Memory B cell (primary cell): Measurements from ENCODE around the gene SLC44A2.

Experiments
- ATAC-seq: fragments of 150-1000 bp; cut with Tn5 transposase; 2 replicates; pipeline ENCODE4 v1.10.0; 2021; ENCODE audit warnings: low read depth, mild to moderate bottlenecking, moderate library complexity
- DNase-seq, 2 donors: peaks; one replicate each; pipeline ENCODE4 v3.0.0; 2022; ENCODE audit warnings: low spot score in 2 of 2
- H3K27ac Mint-ChIP-seq: one replicate; pipeline ENCODE4 v1.8.0; 2022; ENCODE audit warnings: mild to moderate bottlenecking, moderate library complexity, mixed read lengths
- H3K27me3 Mint-ChIP-seq: one replicate; pipeline ENCODE4 v1.8.0; 2022; ENCODE audit warnings: mixed read lengths
- H3K36me3 Mint-ChIP-seq: one replicate; pipeline ENCODE4 v1.8.0; 2022; ENCODE audit warnings: mild to moderate bottlenecking, mixed read lengths
- H3K4me1 Mint-ChIP-seq: one replicate; pipeline ENCODE4 v1.8.0; 2022; ENCODE audit warnings: mixed read lengths
- H3K4me3 Mint-ChIP-seq: one replicate; pipeline ENCODE4 v1.8.0; 2022; ENCODE audit warnings: mild to moderate bottlenecking, moderate library complexity, mixed read lengths
- H3K9me3 Mint-ChIP-seq: one replicate; pipeline ENCODE4 v1.8.0; 2022; ENCODE audit warnings: mixed read lengths

The SLC44A2 gene

DNA sequence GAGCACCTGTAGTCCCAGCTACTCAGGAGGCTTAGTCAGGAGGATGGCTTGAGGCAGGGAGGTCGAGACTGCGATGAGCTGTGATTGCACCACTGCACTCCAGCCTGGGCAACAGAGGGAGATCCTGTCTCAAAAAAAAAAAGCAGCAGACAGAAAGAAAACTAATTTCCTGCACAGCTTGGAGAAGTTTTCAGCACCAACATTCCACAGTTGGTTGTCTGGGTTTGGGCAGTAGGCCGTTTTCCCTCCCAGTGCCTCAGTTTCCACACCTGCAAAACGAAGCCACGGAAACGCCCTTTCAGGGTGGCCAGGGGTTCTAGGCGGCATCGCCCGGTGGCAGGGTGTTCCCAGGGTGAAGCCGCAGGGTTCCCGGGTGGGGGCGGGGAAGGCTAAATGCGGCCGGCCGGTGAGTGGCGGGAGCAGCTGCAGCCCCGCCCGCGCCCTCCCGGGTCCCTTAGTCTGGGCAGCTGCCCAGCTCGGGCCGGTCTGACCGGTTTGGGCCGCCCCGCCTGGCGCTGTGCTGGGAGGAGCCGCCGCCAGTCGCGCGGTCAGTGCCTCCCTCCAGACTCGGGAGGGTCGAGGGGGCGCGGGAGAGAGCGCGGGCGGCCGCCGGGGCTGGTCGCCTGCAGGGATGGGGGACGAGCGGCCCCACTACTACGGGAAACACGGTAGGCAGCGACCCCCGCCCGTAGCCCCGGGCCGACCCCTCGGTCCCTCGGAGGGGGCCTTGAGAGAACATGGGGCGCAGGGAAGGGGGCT, at the start of gene SLC44A2:
SLC44A2 (plus strand) TSS at position 551 of the 759 bp plus-strand sequence; CDS start at position 632, 81 bp downstream.
- H3K36me3 Mint-ChIP-seq = peaks cover 18% of the 10 kb centered on the region
- ATAC-seq (no peak), DNase-seq (no peak)
- H3K27me3 Mint-ChIP-seq = no peaks in the 10 kb centered on the region
- H3K4me1 Mint-ChIP-seq = peaks cover 27% of the 10 kb centered on the region
- H3K4me3 Mint-ChIP-seq = no peak within 1 kb of the TSS
- no peaks in the 10 kb centered on the region for H3K9me3 Mint-ChIP-seq
- no peak within 1 kb of the TSS for H3K27ac Mint-ChIP-seq

DNA sequence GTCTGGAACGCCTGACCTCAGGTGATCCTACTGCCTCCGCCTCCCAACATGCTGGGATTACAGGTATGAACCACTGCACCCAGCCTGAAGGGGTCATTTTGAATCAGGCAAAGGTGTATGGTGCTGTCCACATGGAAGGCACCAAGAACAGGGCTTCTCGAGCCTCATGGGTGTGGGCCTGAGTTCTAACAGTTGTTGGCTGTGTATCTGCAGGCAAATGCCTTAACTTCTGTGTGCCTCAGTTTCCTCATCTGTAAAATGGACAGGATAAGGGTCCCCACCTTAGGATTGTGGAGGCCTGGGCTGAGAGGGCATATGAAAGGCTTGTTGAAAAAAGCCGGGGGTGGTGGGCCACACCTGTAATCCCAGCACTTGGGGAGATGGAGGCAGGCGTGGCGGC, 47.4 kb upstream of the SLC44A2 start:
- Mint-ChIP-seq H3K36me3 (no peaks in the 10 kb centered on the region), H3K27me3 (no peaks in the 10 kb centered on the region), H3K4me3 (no peak overlapping the region), H3K27ac (no peak overlapping the region), H3K9me3 (no peaks in the 10 kb centered on the region), H3K4me1 (peaks cover 5% of the 10 kb centered on the region)
- no peak for DNase-seq
- ATAC-seq = no peak

DNA sequence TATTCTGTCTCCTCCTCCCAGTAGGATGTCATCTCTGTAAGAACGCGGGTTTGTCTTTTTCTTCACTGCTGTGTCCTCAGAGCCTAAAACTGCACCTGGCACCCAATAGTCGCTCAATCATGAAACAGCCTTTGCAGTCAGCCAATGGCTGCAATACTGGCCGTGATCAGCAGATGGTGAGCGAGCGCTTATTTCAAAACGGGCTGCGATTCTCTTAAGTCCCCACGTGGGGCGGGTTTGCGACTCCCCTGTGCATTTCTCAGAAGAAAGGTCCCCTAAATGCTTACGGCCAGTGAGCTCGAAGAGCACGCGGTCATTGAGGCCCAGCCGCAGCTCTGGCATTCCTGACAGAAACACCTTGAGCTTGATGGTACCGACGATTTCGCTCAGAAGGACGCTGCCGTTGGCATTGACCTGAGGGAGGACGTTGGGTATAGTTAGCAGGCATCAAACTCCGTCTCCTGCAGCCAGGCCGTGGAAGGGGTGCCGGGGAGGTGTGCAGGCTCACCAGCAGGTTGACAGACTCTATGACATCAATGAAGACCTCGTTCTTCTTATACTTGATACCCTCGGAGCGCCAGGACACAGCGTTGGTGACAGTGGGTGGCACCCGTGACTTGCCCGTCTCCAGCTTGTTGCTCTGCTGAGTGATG, 44.2 kb upstream of the SLC44A2 start:
- H3K27me3 Mint-ChIP-seq = no peaks in the 10 kb centered on the region
- H3K27ac Mint-ChIP-seq = peak overlapping the region; percentile 35
- no peaks in the 10 kb centered on the region for H3K36me3 Mint-ChIP-seq
- DNase-seq (peak; percentile 89 to 93), ATAC-seq (peak; percentile 96)
- H3K4me1 Mint-ChIP-seq = peaks cover 14% of the 10 kb centered on the region
- H3K9me3 Mint-ChIP-seq = no peaks in the 10 kb centered on the region
- no peak overlapping the region for H3K4me3 Mint-ChIP-seq

DNA sequence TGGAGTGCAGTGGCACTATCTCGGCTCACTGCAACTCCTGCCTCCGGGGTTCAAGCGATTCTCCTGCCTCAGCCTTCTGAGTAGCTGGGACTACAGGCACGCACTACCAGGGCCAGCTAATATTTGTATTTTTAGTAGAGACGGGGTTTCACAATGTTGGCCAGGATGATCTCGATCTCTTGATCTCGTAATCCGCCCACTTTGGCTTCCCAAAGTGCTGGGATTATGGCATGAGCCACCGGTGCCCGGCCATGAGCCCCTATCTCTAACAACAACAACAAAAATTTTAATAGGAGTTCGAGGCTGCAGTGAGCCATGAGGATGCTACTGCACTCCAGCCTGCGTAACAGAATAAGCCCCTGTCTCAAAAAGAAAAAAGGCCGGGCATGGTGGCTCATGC, 43.3 kb upstream of the SLC44A2 start:
- Mint-ChIP-seq H3K9me3 (no peaks in the 10 kb centered on the region), H3K4me1 (peaks cover 14% of the 10 kb centered on the region), H3K27me3 (no peaks in the 10 kb centered on the region), H3K27ac (no peak overlapping the region), H3K4me3 (no peak overlapping the region), H3K36me3 (no peaks in the 10 kb centered on the region)
- no peak for ATAC-seq
- DNase-seq = no peak

DNA sequence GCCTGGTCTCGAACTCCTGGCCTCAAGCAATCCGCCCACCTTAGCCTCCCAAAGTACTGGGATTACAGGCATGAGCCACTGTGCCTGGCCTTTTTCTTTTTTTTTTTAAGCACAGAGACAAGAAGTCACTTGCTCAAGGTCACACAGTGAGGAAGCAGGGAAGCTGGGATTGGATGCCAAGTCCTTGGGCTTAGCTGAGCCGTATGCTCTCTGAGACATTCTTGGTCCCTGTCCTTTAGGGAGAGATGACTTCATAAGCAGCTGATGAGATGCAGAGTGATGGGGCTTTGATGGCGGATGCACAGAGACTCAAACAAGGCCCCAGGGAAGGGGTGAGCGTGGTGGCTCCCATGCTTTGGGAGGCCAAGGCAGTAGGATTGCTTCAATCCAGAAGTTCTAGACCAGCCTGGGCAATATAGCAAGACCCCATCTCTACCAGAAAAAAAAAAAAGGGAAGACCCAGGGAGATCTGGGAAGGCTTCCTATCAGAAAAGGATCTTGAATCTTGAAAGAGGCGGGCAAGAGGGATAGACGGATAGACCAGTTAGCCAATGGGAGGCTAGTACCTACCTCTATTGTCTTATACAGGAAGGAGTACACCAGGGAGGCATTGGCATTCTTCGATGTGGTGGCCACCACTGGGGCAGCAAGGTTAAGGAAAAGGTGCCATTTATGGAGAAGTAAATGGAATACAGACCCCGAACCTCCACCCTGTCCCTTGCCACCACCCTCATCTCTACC, 42.1 kb upstream of the SLC44A2 start:
- Mint-ChIP-seq H3K27me3 (peaks cover 4% of the 10 kb centered on the region), H3K36me3 (no peaks in the 10 kb centered on the region), H3K27ac (no peak overlapping the region), H3K4me3 (no peak overlapping the region), H3K9me3 (peaks cover 6% of the 10 kb centered on the region), H3K4me1 (peaks cover 21% of the 10 kb centered on the region)
- DNase-seq (no peak), ATAC-seq (no peak)

DNA sequence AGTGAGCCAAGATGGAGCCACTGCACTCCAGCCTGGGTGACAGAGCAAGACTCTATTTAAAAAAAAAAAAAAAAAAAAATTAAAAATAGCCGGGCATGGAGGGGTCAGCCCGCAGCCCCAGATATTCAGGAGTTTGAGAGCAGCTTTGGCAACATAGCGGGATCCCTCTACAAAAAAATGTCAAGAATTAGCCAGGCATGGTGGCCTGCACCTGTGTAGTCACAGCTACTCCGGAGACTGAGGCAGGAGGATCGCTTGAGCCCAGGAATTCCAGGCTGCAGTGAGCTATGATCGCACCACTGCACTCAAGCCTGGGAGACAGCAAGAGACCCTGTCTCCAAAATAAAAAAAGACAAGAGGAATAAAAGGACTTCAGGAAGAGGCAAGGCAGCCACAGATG, 39.0 kb upstream of the SLC44A2 start:
- Mint-ChIP-seq H3K9me3 (peaks cover 6% of the 10 kb centered on the region), H3K4me3 (no peak overlapping the region), H3K27me3 (peaks cover 4% of the 10 kb centered on the region), H3K36me3 (no peaks in the 10 kb centered on the region), H3K27ac (no peak overlapping the region), H3K4me1 (peaks cover 16% of the 10 kb centered on the region)
- DNase-seq = no peak
- no peak for ATAC-seq

DNA sequence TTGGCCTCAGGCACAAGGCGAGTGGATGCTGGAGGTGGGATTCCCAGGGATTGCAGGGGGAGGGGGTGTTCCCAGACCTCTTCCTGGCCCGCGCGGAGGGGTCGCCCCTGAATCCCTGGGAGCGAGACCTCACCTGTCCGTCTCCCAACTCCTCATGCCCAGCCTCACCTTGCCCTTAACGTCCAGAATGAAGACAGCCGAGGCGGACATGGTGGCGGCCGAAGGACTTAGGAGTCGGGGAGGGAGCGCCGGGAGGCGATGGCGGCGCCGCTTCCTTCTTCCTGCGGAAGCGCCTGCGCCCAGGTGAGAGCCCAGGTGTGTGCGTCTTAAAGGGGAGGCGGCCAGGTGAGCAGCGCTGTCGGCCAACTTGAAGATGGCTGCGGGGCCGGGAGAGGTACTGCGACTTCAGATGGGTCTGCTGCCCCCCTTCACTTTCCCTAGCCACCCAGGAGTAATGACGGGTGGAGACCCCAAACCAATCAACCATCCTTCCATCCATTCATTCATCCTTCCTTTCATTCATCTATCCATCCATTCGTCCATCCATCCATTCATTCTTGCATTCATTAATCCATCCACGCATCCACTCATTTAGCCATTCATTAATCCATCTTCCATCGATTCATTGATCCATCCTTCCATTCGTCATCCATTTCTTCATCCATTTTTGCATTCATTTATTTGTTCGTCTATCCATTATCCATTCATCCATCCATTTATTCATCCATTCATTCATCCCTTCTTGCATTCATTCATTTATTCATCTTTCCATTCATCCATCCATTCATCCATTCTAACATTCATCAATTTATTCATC, 38.1 kb upstream of the SLC44A2 start, which contains the start of gene AP1M2:
AP1M2 (minus strand) TSS at position 291 of the 817 bp plus-strand sequence; CDS start at position 210, 81 bp downstream.
- no peak for DNase-seq
- H3K4me1 Mint-ChIP-seq = peaks cover 16% of the 10 kb centered on the region
- H3K27me3 Mint-ChIP-seq = peaks cover 4% of the 10 kb centered on the region
- no peak within 1 kb of the TSS for H3K4me3 Mint-ChIP-seq
- H3K27ac Mint-ChIP-seq = no peak within 1 kb of the TSS
- ATAC-seq = no peak
- peaks cover 6% of the 10 kb centered on the region for H3K9me3 Mint-ChIP-seq
- no peaks in the 10 kb centered on the region for H3K36me3 Mint-ChIP-seq

DNA sequence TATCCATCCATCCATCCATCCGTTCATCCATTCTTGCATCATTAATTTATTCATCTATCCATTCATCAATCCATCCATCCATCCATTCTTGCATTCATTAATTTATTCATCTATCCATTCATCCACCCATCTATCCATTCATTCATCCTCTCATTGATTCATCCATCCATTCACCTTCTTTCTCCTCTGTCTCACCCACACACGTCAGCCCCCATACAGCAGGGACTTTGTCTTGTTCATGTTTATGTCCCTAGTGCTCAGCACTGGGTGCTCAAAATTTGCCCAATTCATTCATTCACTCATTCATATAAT, 37.6 kb upstream of the SLC44A2 start:
- Mint-ChIP-seq H3K27ac (no peak overlapping the region), H3K4me3 (no peak overlapping the region), H3K9me3 (peaks cover 6% of the 10 kb centered on the region), H3K36me3 (no peaks in the 10 kb centered on the region), H3K4me1 (peaks cover 16% of the 10 kb centered on the region), H3K27me3 (peaks cover 4% of the 10 kb centered on the region)
- no peak for ATAC-seq
- no peak for DNase-seq

DNA sequence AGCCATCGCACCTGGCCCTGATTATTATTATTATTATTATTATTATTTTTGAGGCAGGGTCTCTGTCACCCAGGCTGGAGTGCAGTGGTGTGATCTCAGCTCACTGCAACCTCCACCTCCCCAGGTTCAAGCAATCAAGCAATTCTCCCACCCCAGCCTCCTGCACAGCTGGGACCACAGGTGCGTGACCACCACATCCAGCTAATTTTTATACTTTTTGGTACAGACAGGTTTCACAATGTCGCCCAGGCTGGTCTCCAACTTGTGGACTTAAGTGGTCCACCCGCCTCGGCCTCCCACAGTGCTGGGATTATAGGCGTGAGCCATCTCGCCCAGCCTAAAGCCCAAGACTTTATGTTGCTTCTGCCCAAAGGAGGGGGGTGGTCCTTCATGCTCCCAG, 32.2 kb upstream of the SLC44A2 start:
- H3K4me1 Mint-ChIP-seq = peaks cover 26% of the 10 kb centered on the region
- DNase-seq (no peak), ATAC-seq (no peak)
- no peaks in the 10 kb centered on the region for H3K36me3 Mint-ChIP-seq
- no peaks in the 10 kb centered on the region for H3K9me3 Mint-ChIP-seq
- H3K27ac Mint-ChIP-seq = no peak overlapping the region
- H3K4me3 Mint-ChIP-seq = no peak overlapping the region
- H3K27me3 Mint-ChIP-seq = no peaks in the 10 kb centered on the region

DNA sequence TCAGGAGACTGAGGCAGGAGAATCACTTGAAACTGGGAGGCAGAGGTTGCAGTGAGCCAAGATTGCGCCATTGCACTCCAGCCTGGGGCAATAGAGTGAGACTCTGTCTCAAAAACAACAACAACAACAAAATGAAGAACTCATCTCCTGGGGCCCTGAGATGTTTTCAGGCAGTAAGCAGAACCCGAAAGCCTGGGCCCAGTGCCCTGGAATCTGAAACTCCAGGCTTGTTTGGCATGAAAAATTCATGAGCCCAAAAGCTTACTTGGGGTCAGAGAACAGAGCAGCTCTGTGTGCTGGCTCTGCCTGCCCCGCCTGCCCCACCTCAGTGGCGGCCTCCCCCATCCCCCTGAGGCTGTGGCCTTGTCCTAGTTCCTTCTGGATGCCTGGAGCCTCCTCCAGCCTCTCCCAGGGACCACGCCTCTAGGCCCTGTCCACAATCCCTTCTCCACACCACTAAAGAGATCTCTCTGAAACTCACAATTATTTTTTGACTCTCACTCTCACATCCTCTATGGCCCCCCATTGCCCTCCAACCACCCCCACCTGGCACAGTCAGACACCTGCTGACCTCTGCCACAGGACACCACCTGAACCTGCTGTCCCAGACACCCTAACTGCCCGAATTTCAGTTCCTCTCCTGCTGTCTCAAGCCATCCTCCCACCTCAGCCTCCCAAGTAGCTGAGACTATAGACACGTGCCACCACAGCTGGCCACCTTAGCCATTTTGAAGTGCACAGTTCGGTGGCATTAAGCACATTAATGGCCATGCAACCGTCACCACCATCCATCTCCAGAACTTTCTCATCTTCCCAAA, 31.3 kb upstream of the SLC44A2 start:
- peak; percentile 57 for ATAC-seq
- no peaks in the 10 kb centered on the region for H3K36me3 Mint-ChIP-seq
- H3K4me3 Mint-ChIP-seq = peak overlapping the region; percentile 47
- H3K9me3 Mint-ChIP-seq = no peaks in the 10 kb centered on the region
- peak overlapping the region; percentile 4 for H3K27ac Mint-ChIP-seq
- peaks cover 27% of the 10 kb centered on the region for H3K4me1 Mint-ChIP-seq
- DNase-seq = no peak
- no peaks in the 10 kb centered on the region for H3K27me3 Mint-ChIP-seq

DNA sequence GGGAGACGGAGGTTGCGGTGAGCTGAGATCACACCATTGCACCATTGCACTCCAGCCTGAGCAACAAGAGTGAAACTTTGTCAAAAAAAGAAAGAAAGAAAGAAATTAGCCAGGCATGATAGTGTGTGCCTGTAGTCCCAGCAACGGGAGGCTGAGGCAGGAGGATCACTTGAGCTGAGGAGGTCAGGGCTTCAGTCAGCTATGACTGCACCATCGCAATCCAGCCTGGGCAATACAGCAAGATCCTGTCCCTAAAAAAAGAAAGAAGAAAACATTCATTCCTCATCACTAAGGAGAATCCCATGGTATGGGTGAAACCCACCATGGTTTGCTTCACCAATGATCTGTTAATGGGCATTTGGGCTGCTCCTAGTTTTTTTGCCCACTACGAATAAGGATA, 25.2 kb upstream of the SLC44A2 start:
- ATAC-seq = no peak
- Mint-ChIP-seq H3K27me3 (no peaks in the 10 kb centered on the region), H3K4me1 (peaks cover 35% of the 10 kb centered on the region), H3K9me3 (no peaks in the 10 kb centered on the region), H3K4me3 (no peak overlapping the region), H3K27ac (no peak overlapping the region), H3K36me3 (peaks cover 4% of the 10 kb centered on the region)
- DNase-seq = no peak

DNA sequence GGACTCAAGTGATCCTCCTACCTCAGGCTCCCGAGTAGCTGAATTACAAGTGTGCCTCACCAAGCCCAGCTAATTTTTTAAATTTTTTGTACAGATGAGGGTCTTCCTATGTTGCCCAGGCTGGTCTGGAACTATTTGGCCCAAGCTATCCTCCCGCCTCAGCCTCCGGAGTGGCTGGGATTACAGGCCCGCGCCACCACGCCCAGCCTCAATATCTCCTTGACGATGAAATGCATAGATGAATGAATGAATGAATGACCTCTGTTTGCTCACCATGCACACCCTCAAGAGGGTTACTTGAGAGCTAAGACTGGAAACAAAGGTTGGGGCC, 23.4 kb upstream of the SLC44A2 start:
- Mint-ChIP-seq H3K4me3 (peak overlapping the region; percentile 79), H3K9me3 (no peaks in the 10 kb centered on the region), H3K27ac (no peak overlapping the region), H3K36me3 (peaks cover 4% of the 10 kb centered on the region), H3K4me1 (peaks cover 23% of the 10 kb centered on the region), H3K27me3 (no peaks in the 10 kb centered on the region)
- no peak for ATAC-seq
- no peak for DNase-seq

DNA sequence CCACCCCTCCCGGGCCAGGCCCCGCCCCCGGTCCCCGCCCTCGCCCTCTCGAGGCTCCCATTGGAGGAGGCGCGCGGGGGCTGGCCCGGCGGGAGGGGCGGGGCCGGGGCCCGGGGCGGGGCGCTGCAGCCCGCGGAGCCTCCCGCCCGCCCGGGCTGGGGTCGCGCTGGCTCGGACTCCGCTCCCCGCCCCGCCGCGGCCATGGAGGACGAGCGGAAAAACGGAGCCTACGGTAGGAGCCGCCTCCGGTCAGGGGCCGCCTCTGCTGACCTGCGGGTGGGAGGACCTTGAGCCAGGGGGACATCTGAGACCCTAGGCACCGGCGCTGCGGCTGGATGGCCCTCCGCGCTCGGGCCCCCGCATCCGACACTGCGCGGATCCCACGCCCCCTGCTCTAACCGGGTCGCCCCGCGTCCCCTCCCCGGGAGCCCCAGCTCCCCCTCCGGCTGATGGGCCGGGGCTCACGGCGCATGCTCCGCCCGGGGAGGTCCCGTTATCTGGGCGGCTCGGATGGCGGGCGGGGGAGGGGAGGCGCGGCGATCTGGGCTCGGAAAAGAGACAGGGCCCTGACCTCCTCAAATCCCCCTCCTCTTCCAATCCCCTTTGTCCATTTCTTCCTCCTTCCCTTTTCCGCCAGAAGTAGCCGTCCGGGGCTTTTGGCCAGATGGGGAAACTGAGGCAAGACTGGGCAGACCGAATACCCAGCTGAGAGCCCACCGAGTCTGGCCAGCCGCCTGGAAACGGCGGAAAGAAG, 22.8 kb upstream of the SLC44A2 start:
- Mint-ChIP-seq H3K4me1 (peaks cover 21% of the 10 kb centered on the region), H3K27ac (peak overlapping the region; percentile 96), H3K27me3 (no peaks in the 10 kb centered on the region), H3K4me3 (peak overlapping the region; percentile 99), H3K9me3 (no peaks in the 10 kb centered on the region), H3K36me3 (peaks cover 4% of the 10 kb centered on the region)
- DNase-seq (peak; percentile 79 to 85), ATAC-seq (peak; percentile 71)
